ENCODE measurements around the gene C9orf40.

DNA sequence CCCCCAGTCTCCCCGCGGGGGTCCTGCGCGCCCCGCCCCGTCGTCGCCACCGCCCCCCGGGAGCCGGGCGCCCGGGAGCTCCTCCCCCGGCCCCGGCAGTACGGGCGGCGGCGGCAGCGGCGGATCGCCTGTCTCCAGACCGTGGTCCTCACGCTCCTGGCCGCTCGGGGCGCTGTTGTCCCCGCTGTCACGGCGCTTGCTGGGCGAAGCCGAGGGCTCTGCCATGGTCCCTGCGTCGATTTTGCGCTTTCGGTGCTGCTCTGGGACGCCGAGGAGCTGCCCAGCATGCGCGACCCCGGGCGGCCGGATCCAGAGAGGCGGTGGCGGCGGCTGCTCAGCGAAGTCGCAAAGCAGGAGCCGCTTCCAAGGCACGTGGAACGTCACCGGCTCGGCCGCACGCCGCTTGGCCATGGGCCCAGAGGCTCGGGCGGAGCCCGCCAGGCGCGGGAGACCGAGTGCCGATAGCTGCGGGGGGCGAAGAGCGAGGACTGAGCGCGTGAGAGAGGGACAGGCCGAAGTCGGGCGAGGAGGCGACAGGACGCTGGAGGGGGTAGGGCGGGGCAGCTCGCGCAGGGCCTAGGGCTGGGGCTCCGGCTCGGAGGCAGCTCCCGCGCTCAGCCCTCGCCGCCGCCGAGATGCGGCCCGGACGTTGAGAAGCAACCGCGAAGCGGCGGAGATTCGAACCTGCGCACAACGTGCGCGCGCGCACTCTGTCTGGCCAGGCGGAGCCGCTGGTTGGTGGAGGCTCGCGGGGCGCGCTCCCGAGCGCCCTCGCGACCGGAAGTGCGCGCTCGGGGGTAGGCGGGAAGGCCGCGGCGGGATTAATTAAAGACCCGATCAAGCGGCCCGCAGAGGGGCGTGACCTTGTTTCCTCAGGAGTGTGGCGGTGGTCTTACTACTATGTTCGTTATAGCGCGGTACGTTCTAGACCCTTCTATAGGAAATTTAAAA is at the start of gene C9orf40:
- TF ChIP-seq, protein P1, sequence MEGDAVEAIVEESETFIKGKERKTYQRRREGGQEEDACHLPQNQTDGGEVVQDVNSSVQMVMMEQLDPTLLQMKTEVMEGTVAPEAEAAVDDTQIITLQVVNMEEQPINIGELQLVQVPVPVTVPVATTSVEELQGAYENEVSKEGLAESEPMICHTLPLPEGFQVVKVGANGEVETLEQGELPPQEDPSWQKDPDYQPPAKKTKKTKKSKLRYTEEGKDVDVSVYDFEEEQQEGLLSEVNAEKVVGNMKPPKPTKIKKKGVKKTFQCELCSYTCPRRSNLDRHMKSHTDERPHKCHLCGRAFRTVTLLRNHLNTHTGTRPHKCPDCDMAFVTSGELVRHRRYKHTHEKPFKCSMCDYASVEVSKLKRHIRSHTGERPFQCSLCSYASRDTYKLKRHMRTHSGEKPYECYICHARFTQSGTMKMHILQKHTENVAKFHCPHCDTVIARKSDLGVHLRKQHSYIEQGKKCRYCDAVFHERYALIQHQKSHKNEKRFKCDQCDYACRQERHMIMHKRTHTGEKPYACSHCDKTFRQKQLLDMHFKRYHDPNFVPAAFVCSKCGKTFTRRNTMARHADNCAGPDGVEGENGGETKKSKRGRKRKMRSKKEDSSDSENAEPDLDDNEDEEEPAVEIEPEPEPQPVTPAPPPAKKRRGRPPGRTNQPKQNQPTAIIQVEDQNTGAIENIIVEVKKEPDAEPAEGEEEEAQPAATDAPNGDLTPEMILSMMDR (IDR thresholded peaks at IDR 0.05), result peak; percentile 92
- TF ChIP-seq ZFX (IDR thresholded peaks at IDR 0.05; ENCODE audit: borderline replicate concordance), result no peak

Data from 22Rv1 (cell line).